HepG2 (cell line): ENCODE results near the gene KRT17. TPM values are rescaled to one million over a fixed set of nuclear protein-coding genes. Genes with fewer than 3 reads are reported as not detected.

Experiments used
- CENPBD1 ChIP-seq: sonication (generic); formaldehyde crosslinking; IDR thresholded peaks from 2 replicates; pipeline ENCODE4 v1.8.0; 2022; ENCODE audit warnings: missing genetic modification reagents, low read depth, mild to moderate bottlenecking, borderline replicate concordance
- CERS6 ChIP-seq: sonication (generic); formaldehyde crosslinking; IDR thresholded peaks from 2 replicates; pipeline ENCODE4 v1.5.0; 2020; ENCODE audit warnings: missing genetic modification reagents
- CHCHD3 ChIP-seq: sonication (generic); formaldehyde crosslinking; IDR thresholded peaks from 2 replicates; pipeline ENCODE4 v1.8.0; 2022; ENCODE audit warnings: mild to moderate bottlenecking, missing genetic modification reagents, moderate library complexity
- E2F1 ChIP-seq: sonication (generic); formaldehyde crosslinking; IDR thresholded peaks from 2 replicates; pipeline ENCODE4 v1.5.0; 2020; ENCODE audit warnings: missing genetic modification reagents
- GLMP ChIP-seq: sonication (generic); formaldehyde crosslinking; IDR thresholded peaks from 2 replicates; pipeline ENCODE4 v1.9.0; 2021; ENCODE audit warnings: missing genetic modification reagents, mild to moderate bottlenecking, borderline replicate concordance
- HINFP ChIP-seq: sonication (generic); formaldehyde crosslinking; IDR thresholded peaks from 2 replicates; pipeline ENCODE4 v1.4.0; 2020; ENCODE audit warnings: low read depth, mild to moderate bottlenecking, missing genetic modification reagents
- HIVEP1 ChIP-seq: sonication (generic); formaldehyde crosslinking; IDR thresholded peaks from 2 replicates; pipeline ENCODE4 v1.4.0; 2020; ENCODE audit warnings: mild to moderate bottlenecking, missing genetic modification reagents
- MAX ChIP-seq: IDR thresholded peaks from 2 replicates; pipeline ENCODE4 v1.6.1; 2012; ENCODE audit warnings: inconsistent platforms
- MTF1 ChIP-seq: sonication (generic); formaldehyde crosslinking; IDR thresholded peaks from 2 replicates; pipeline ENCODE4 v1.5.0; 2020; ENCODE audit warnings: missing genetic modification reagents
- NFE2 ChIP-seq: sonication (generic); formaldehyde crosslinking; IDR thresholded peaks from 2 replicates; pipeline ENCODE4 v1.4.0; 2020; ENCODE audit warnings: missing genetic modification reagents
- NFKB2 ChIP-seq: sonication (generic); formaldehyde crosslinking; IDR thresholded peaks from 2 replicates; pipeline ENCODE4 v1.4.0; 2020; ENCODE audit warnings: missing genetic modification reagents, borderline replicate concordance
- NRL ChIP-seq: sonication (generic); formaldehyde crosslinking; IDR thresholded peaks from 2 replicates; pipeline ENCODE4 v1.5.0; 2020; ENCODE audit warnings: missing genetic modification reagents, mild to moderate bottlenecking, moderate library complexity, borderline replicate concordance
- RAD51 ChIP-seq: fragments of 450-650 bp; IDR thresholded peaks from 2 replicates; pipeline ENCODE4 v1.6.1; 2016; ENCODE audit warnings: borderline replicate concordance
- SMAD3 ChIP-seq: sonication (generic); formaldehyde crosslinking; IDR thresholded peaks from 2 replicates; pipeline ENCODE4 v1.4.0; 2020; ENCODE audit warnings: missing genetic modification reagents
- SMARCE1 ChIP-seq: fragments of 450-650 bp; IDR thresholded peaks from 2 replicates; pipeline ENCODE4 v1.6.1; 2017; ENCODE audit warnings: borderline replicate concordance
- TFDP1 ChIP-seq: IDR thresholded peaks from 2 replicates; pipeline ENCODE4 v1.6.1; 2016; ENCODE audit warnings: missing compliant biosample characterization, missing genetic modification reagents, borderline replicate concordance
- THAP11 ChIP-seq: IDR thresholded peaks from 2 replicates; pipeline ENCODE4 v1.6.1; 2016; ENCODE audit warnings: missing biosample characterization, missing genetic modification reagents
- TMF1 ChIP-seq: sonication (generic); formaldehyde crosslinking; IDR thresholded peaks from 2 replicates; pipeline ENCODE4 v1.8.1; 2022; ENCODE audit warnings: low read depth, missing genetic modification reagents
- ZNF225 ChIP-seq: sonication (generic); formaldehyde crosslinking; IDR thresholded peaks from 2 replicates; pipeline ENCODE4 v1.4.0; 2020; ENCODE audit warnings: mild to moderate bottlenecking, missing genetic modification reagents
- ZNF234 ChIP-seq: sonication (generic); formaldehyde crosslinking; conservative IDR thresholded peaks from 2 replicates; pipeline ENCODE4 v1.5.1; 2020; ENCODE audit warnings: mild to moderate bottlenecking, missing genetic modification reagents
- ZNF546 ChIP-seq: sonication (generic); formaldehyde crosslinking; conservative IDR thresholded peaks from 2 replicates; pipeline ENCODE4 v1.8.1; 2023; ENCODE audit warnings: mild to moderate bottlenecking, missing genetic modification reagents
- ZNF619 ChIP-seq: sonication (generic); formaldehyde crosslinking; IDR thresholded peaks from 2 replicates; pipeline ENCODE4 v1.4.0; 2020; ENCODE audit warnings: mild to moderate bottlenecking, missing genetic modification reagents
- ZNF746 ChIP-seq: sonication (generic); formaldehyde crosslinking; IDR thresholded peaks from 2 replicates; pipeline ENCODE4 v1.8.0; 2022; ENCODE audit warnings: mild to moderate bottlenecking, missing genetic modification reagents
- ZNF777 ChIP-seq: sonication (generic); formaldehyde crosslinking; IDR thresholded peaks from 2 replicates; pipeline ENCODE4 v1.4.0; 2020; ENCODE audit warnings: missing genetic modification reagents
- polyA plus RNA-seq, 8 experiments: library from polyadenylated mRNA; depleted of rRNA in 3 of 8; stranded (reverse) in 7 of 8; unstranded in 1 of 8; fragments of >200 nt; fragmentation: Illumina TruSeq in 4 of 8; extraction: Trizol in 4 of 8; gene quantifications; 2 replicates each; pipeline versions ENCODE4 v1.2.1 to v1.2.3, GENCODE V29; 2011 to 2016; ENCODE audit warnings: low read depth in 4 of 8, missing spikeins in 1 of 8, mixed read lengths in 1 of 8; ENCODE audit not compliant: insufficient read depth in 1 of 8
- total RNA-seq, 5 experiments: library from RNA; depleted of rRNA; stranded (reverse); fragments of >200 nt; fragmentation: Illumina TruSeq; extraction: Trizol; gene quantifications; 2 replicates each; pipeline ENCODE4 v1.2.3, GENCODE V29; 2016; ENCODE audit warnings: low read depth in 1 of 5

Gene KRT17
- total and polyA plus RNA-seq, 2 of the 13 experiments (the other 11 are each of a cell fraction or from before 2014, with no cell fraction given), result 0.38 to 0.82 TPM

GRCh38 chr17:41665566-41666236 lies 41.3 kb upstream of the KRT17 start (continued):
- TF ChIP-seq ZNF225 (CRISPR knock-in tag) (0 out of 2 replicates have a peak, but pooled peaks have one; percentile 37), CERS6 (no peak), MTF1 (CRISPR knock-in tag) (no peak), MAX (peak; percentile 74), ZNF619 (CRISPR knock-in tag) (no peak), RAD51 (no peak), CENPBD1 (CRISPR knock-in tag) (no peak), ZNF546 (CRISPR knock-in tag) (peak; percentile 40), THAP11 (CRISPR knock-in tag) (peak; percentile 79), NRL (peak; percentile 58; the same call in 1 of the 2 replicates), E2F1 (CRISPR knock-in tag) (no peak), HINFP (CRISPR knock-in tag) (no peak), ZNF746 (CRISPR knock-in tag) (0 out of 2 replicates have a peak, but pooled peaks have one; percentile 18), TFDP1 (peak; percentile 54; the same call in 1 of the 2 replicates), SMAD3 (CRISPR knock-in tag) (no peak; the same call in 1 of the 2 replicates), ZNF234 (CRISPR knock-in tag) (no peak), CHCHD3 (CRISPR knock-in tag) (peak; percentile 48; the same call in 1 of the 2 replicates), NFE2 (CRISPR knock-in tag) (no peak; the same call in 1 of the 2 replicates), HIVEP1 (CRISPR knock-in tag) (peak; percentile 66; the same call in 1 of the 2 replicates), GLMP (CRISPR knock-in tag) (no peak), NFKB2 (CRISPR knock-in tag) (peak; percentile 35; the same call in 1 of the 2 replicates), SMARCE1 (no peak), TMF1 (CRISPR knock-in tag) (no peak), ZNF777 (no peak; the same call in 1 of the 2 replicates)
